Lung microvascular endothelial cell (primary cell): Measurements from ENCODE around the gene COBL. TPM values are rescaled to one million over a fixed set of nuclear protein-coding genes. Genes with fewer than 3 reads are reported as not detected.

Experiments used
- DNase-seq, 2 donors: peaks; one replicate each; pipeline versions ENCODE4 v3.0.0 to v3.0.0-alpha.2; 2010; ENCODE audit warnings: low read depth in 2 of 2
- total RNA-seq: library from RNA; depleted of rRNA; stranded (reverse); fragments of >200 nt; gene quantifications from 2 replicates; pipeline ENCODE4 v1.2.1, GENCODE V29; 2014

The COBL gene
- total RNA-seq, 1 donor from 2014 or later: not detected

DNA sequence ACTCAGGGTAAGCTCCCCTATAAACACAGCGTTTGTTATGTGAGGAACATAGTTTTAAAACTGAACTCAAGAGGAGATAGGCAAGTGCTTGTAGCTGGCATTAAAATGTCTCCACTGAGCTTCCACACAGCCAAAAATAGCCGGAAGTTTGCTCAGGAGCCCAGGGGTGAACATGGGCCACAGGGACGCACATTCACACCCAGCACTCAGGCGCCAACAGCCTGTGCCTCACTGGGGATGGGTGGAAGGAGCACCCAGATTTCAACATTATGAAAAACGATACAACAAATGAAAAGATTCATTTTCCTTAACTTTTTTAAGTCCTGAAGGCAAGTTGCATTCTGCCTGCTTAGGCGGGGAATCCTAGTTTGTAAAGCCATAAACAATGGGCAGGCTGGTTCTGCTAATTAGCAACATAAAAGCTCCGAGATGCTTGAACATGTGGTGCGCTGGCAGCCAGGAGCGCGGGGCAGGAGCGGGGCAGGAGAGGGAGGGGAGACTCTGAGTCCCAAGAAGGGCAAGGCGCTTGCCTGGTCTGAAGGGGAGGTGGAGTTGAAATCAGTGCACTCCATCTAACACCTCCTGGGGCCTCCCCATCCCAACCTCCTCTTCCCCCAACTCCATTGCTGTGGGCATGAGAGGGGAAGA, 235.9 kb downstream of the COBL start:
- no peak for DNase-seq

DNA sequence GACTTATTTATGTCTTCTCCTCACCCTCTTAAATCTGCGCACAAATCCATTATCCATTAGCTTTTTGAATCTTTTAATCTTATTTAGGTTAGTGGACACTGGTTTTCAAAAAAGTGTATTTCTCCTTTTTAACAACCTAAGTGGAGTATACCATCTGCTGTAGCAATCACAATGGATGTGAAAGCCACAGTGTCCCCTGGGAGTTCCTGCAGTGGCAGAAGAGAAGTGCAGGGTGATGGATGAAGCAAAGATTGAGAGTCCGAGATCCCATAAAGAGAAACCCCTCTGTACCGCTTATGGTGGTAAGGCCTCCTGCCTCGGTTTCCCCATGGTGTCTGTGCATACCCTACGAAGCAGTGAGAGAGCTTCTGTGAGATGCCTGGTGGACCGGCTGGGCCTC, 236.4 kb downstream of the COBL start:
- no peak for DNase-seq

DNA sequence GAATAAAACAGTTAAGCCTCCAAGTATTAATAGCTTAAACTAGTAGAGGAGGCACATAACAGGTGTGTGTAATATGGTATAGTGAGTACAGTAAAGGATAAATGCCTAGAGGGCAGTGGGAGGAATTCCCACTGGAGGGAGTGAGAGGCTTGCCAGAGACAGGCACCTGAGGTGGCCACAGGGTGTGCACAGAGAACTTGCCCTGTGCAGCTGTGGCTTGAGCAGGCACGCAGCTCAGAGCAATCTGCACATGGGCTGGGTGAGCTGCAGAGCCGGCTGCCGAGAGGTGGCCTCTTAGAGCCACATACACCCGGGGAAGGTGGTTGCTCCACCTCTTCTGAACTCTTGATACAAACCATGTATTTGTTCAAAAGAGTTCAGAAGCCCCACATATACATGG, 237.1 kb downstream of the COBL start:
- DNase-seq: peak in 1 of 2 donors; percentile 26

DNA sequence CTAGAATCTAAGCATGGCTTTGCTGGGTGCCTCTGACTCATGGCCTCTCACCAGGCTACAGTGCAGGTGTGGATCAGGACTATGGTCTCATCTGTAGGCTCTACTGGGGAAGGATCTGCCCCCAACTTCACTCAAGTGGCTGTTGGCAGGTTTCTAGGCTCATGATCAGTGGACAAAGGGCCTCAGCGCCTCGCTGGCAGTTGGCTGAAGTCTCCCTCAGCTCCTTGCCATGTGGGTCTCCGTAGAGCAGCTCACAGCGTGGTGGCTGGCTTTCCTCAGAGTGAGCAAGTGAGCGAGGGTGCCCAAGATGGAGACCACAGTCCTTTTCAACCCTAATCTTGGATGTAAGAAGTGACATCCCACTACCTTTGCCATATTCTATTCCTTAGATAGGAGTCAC, 238.0 kb downstream of the COBL start:
- DNase-seq: no peak

DNA sequence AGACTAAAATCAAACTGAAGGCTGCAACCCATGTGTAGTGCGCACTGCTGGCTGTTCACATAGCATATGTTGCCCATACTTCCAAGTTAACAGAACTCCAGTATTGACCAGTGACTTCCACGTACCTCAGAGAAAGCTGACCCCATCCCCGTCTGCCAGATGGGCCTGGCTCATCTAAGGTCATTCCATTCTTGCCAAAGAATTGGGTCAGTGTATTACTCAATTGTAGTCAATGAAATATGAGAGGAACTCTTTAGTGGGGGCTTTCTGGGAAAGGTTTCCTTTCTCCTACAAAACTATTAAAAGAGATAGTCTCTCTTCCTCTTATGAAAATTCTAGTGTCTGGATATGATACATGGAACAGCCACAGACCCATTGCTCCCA, 238.6 kb downstream of the COBL start:
- DNase-seq: no peak

DNA sequence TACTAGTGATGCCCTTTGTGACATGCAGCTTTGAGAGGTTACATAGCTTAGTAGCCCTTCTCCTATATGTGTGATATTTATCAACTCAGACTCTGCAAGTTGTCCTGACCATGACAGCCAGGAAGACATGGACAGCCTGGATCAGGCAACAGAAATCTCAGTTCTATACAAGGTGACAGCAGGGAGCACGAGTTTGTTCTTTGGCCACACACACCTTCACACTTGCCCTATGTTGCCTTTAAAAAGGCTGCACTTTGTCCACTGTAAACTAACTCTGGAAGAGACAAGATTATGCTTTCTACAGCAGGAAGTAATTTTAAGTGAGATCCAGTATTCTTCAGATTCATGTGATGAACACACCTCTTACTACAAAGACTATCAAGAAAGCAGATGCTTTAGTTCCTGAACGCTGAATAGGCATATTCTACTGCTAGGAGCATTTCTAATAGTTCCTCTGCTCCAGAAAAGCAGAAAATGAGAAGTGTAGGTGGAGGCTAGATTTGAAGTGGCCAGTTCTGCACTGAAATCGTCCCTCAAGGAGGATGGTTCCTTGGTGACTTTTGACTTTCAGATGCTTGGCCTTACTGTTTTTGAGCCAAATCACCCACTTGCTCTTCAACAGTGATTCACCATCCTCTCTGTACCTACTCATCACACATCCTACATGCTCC, 239.2 kb downstream of the COBL start:
- DNase-seq: no peak

DNA sequence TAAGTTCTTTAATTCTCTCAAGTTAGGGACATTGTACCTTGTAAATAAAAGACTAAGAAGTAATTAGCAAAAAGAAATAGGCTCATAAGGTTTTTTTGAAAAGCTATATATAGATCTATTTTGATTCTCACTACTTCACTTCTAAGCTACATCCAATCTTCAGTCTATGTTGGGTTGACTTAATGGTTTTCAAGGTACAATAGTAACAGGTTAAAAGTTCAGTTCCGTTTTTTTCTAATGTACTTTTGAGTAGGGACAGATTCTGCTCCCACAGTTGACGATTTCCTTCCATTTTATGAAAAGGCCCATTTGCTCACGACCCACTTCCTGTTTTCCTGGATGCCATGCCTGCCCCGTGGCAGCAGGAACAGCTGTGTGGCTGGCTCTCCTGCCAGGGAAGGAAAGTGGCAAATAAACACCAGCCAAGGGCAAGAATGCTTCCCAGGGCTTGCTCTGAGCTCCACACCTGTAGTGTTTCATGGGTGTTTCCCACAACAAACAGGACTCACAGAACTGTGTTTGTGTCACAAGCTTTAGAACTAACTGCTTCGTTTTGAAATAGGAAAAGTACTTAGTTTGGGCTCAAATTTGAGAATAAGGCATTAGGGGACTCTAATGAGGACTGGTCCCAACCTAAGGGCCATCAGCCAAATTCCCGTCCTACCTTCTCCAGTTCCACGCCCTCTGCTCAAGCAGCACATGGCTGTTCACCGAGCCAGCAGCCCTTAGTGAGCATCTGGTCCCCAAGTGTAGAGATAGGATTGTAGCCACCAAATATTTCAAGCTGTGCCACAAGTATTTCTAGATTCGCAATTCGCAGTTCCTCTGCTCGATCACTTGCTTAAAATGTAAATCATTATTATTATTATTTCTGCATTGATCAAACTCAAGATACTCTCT, 240.7 kb downstream of the COBL start:
- DNase-seq: peak; percentile 37 to 48

DNA sequence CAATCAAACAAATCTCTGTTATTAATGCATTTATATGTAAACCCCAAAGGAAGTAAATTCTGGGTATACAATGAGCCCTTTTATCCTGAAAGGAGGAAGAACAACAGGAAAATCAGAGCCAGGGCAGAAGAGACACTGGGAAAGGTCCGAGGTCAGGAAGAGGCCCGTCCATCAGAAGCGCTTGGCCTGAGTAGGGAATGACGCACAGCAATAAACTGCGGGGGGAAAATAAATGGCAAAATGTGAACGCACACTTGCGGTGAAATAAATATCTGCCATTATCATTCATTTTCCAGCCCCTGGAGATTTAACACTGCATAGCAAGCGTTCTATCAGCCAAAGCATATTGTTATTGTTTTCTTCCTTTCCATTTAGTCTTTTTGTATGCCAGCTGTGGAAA, 243.4 kb downstream of the COBL start:
- DNase-seq: peak in 1 of 2 donors; percentile 63

DNA sequence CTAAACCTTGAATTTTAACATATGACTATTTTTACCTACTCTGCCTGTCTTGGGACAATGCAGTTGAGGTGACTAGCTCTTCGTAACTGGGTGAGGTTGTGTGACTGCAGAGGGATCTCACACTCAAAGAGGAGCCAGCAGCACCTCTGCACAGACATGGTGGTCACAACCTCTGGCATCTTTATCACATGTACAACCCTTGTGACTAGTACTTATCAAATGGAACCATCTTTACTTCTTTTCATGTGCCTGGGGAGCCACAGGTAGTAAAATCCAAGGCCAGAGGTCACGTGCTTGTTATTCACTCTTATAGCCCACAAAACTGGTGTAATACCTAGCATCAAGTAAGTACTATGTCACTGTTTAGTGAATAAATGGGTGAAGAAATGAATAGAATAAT, 244.3 kb downstream of the COBL start:
- no peak for DNase-seq

DNA sequence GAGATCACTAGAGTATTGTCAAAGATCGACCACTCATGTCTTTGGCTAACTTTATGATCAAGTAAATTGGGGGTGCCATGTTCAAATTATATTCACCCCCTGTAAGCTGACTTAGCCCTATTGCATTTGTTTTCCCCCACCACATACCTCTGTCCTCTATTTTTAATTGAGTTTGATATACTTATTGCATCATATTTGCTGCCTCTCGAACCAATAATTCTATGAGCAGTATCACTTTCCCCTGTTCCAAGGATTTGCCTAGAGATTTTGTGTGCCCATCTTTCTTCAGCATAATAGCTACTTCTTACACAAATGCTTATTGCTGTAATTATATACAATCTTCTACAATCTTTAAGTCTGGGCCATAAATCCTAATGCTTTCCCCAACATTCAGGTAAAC, 245.2 kb downstream of the COBL start:
- no peak for DNase-seq

DNA sequence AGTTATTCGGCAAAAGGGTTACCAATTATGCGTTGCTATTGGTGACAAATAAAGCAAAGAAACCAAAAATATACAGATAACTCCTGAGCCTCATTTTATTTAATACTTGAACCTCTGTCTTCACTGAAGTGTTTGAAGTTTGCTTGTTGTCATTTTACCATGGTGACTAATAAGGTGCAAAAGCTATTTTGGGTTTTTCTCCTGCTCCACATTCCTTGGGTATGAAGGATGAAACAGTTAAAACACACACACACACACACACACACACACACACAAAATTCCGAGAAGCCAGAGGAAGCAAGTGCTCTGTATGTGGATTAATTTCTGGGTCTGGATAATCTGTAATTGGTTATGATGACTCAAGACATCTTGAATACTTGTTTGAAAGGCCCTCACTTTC, 246.5 kb downstream of the COBL start:
- peak; percentile 14 to 31 for DNase-seq

DNA sequence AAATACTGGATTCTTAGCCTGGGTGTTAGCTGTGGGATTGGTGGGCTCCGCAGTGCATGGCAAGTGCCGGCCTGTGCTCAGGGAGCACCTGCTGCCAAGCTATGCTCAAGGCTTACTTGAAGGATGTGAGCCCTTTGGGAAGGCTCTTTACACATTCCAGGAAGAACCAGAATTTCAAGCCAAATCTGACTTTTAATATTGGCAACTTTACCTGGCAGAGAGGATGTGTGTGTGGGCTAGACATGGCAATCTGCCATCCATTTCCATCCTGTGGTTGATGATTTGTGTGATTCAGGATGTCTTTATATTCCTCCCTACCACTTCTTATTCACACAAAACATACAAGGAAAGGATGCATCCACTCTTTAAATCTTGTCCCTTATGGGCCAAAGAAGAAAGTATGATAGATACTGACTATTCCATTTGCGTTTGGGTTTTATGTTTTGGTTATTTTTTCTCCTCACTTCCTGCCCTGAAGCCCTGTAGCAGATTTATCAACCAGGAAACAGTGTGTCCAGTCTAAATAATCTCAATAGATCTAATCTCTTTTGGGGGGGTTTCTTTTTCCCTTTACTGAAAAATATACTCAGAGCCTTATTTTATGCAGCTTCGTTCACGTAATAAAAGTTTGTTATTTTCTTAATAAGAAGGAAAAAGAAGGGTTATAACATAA, 247.1 kb downstream of the COBL start:
- peak; percentile 44 to 79 for DNase-seq

DNA sequence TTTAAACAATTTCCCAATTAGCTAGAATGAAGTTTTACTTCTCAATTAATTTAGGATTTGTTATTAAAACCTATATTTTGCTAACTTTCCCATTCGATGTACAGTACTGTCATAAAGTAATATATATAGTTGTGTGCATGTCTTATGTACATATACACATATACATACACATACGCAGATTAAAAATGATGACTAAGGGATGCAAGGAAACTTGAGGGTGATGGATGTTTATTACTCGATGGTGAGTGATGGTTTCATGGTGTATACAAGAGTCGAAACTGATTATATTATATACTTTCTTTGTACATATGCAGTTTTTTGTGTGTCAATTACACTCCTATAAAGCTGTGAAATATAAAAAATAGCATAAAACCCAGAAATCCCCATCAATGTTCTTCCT, 248.2 kb downstream of the COBL start:
- no peak for DNase-seq

DNA sequence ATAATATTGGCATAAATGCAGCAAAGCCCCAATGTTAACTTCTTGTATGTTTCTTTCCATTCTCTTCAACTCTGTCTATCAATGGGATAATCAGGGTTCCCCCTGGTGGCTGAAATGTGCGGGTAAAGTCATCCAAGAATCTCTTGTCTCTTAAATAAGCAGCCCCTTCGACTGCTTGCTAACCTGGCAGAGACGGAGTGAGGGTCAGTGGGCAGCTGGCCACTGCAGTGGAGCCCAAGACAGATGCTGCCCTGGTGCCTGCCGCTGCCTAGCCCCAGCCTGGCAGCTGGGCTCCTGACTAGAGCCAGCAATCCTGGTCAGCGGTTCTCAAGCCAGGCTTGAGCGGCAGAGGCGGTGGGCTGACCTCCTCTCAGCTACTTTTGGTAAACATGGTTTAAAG, 248.9 kb downstream of the COBL start:
- peak; percentile 74 to 76 for DNase-seq

DNA sequence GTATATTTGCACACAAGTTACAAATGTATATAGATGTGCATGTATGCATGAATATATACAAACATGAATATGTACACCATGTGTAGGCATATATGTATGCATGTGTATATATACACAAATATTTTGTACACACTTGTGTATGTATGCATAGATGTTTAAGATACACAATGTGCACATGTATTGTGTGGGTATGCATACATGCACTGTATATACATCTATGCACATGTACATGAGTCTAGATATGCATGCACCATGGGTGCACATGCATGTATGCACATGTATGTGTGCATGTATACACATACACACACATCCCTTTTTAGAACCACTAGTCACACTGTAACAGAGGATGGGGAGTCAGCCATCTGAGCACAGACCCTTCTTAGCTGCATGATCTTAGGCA, 249.4 kb downstream of the COBL start:
- no peak for DNase-seq

DNA sequence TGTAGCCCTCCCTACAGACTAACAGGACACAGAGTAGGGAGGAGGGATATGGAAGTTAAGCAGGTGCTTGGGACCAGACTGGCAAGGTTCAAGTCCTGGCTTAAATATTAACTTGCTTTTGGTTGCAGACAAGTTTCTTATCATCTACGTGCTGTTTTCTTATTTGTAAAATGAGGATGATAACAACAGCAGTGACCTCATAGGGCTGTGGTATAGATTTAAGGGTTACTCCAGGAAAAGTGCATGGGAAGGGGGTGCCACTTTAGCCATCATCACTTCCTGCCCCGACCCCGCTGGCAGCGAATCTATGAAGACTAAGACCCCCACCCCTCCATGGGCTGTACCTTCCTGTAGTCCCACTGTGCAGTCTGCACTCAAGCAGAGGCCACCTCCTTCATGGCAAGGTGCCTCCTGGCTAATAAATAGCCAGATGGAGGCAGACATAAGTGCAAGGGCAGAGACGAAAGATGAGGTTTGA, 250.2 kb downstream of the COBL start:
- DNase-seq: no peak

DNA sequence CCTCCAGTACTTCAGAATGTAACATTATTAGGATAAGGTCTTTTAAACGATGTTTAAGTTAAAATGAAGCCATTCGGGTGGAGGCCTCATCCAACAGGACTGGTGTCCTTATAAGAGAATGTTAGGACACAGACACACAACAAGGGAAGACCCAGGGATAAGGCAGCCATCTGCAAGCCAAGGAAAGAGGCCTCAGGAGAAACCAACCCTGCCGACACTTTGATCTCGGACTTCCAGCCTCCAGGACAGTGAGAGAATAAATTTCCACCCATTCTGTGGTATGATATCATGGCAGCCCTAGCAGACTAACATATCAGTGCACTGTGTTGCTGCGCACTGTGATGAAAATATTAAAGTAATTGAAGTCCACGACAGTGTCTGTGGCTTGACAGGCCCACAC, 250.8 kb downstream of the COBL start:
- no peak for DNase-seq

DNA sequence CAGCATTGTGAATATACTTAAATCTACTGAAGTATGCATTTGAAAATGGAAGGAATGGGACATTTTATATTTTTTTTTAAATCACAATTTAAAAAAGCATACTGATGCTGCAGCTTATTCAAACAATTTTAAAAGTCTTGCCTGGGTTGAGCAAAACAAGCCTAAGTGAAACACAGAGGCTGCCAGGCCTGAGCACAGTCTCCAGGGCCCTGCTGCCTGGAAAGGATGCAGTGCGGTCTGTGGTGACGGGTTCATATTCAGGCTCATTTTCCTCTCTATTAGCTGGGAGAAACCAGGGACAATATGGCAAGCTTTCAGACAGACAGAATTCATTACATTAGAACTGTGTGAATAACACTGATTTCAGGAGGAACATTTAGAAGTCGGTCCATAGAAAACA, 251.9 kb downstream of the COBL start:
- no peak for DNase-seq

DNA sequence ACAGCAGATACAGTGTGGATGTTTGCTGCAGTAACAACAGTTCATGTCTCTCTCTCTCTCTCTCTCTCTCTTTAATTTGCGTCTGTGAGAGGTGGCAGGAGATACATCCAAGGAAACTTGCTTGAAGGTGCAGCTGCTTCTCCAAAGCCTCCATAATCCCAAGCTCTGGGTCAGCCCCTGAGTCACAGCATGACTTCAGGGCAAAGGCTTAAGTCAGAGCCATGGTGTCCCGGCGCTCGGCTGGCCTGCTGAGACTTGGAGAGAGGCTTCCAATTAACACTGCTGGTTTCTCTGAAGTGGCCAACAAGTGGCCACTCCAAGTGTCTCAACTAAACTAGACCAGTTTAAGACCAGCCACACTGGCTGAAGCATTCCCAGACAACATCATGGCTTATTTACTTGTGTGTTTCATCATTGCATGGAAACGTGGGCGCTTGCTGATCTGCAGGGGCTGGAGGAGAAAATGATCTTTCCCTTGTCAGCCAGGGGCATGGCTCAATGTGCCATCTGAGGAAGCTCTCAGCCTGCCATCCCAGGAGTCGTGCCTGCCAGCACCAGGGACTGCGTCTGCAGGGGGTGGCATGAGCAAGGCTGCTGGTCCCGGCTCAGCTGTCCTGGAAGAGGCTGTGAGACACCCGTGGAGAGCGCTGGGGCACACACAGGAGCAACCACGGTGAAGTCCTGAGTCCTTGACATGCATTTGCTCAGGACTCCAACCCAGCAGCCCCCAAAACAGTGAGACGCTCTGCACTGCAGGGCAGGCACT, 254.2 kb downstream of the COBL start:
- DNase-seq: no peak

DNA sequence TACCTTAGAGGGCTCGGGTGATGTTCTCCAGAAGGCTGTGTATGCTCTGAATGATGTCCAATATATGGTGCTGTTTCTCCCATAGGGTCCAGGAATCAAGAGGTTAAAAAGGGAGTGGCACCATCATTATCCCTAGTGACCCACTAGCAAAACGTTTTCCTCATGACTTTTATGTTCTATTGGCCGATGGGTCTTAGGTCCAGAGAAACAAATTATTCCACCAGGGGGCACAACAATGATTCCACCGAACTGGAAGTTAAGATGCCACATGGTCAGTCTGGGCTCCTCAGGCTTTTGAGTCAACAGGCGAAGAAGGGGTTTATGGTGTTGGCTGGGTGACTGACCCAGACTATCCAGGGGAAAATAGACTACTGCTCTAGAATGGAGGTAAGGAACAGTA, 256.1 kb downstream of the COBL start:
- peak; percentile 12 to 36 for DNase-seq

DNA sequence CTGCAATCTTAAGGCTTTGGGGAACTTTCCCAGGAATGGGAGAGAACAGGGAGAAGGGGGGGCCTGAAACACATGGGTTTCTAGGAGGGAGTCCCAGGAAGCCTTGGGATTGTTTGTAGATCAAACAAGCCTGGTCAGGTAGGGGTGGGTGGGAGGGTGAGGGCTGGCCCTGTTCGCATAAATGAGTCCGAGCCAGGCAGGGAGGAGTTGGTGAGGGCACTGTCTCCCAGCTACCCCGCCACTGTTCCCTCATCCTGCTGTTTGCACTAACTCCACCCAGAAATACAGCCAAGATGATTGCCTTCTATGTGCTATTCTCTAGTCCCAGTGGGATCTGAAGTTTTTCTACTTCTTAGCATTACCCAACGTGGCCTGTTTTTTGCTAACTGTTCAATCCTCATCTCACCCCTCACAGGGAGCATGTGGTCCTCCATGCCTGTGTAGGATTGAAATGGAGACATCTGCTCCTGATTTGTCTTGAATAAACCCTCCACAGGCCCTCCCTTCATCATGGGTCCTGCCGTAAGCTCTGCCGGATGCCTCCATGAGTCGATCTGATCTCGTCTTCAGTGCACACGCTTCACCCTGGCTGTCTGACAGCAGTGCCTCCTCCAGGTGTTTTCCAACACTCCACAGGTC, 257.0 kb downstream of the COBL start:
- no peak for DNase-seq
